ENCODE results near the gene HBG2. TPM values are rescaled to one million over a fixed set of nuclear protein-coding genes. Genes with fewer than 3 reads are reported as not detected.

HBG2 gene
- total and polyA plus RNA-seq, 9 of the 15 experiments (the other 6 are each of a cell fraction or from before 2014, with no cell fraction given) = 1,626 to 58,619 (median 10,515) TPM

DNA sequence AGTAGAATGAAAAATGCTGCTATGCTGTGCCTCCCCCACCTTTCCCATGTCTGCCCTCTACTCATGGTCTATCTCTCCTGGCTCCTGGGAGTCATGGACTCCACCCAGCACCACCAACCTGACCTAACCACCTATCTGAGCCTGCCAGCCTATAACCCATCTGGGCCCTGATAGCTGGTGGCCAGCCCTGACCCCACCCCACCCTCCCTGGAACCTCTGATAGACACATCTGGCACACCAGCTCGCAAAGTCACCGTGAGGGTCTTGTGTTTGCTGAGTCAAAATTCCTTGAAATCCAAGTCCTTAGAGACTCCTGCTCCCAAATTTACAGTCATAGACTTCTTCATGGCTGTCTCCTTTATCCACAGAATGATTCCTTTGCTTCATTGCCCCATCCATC lies 30.1 kb upstream of the HBG2 start (continued):
- TF ChIP-seq, protein P1, sequence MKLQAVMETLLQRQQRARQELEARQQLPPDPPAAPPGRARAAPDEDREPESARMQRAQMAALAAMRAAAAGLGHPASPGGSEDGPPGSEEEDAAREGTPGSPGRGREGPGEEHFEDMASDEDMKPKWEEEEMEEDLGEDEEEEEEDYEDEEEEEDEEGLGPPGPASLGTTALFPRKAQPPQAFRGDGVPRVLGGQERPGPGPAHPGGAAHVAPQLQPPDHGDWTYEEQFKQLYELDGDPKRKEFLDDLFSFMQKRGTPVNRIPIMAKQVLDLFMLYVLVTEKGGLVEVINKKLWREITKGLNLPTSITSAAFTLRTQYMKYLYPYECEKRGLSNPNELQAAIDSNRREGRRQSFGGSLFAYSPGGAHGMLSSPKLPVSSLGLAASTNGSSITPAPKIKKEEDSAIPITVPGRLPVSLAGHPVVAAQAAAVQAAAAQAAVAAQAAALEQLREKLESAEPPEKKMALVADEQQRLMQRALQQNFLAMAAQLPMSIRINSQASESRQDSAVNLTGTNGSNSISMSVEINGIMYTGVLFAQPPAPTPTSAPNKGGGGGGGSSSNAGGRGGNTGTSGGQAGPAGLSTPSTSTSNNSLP (IDR thresholded peaks at IDR 0.05; ENCODE audit: borderline replicate concordance, low read depth, low read length) = 0 out of 2 replicates have a peak, but pooled peaks have one; percentile 43
- TF ChIP-seq NCOA1 (IDR thresholded peaks at IDR 0.05; ENCODE audit: low read depth) (peak; percentile 63; the same call in 1 of the 2 replicates), DPF2 (IDR thresholded peaks at IDR 0.05) (peak; percentile 73), HSF4 (CRISPR knock-in tag; IDR thresholded peaks at IDR 0.05; ENCODE audit: borderline replicate concordance) (peak; percentile 58; the same call in 1 of the 2 replicates), CC2D1A (IDR thresholded peaks at IDR 0.05) (peak; percentile 69; the same call in 1 of the 2 replicates), RCOR1 (IDR thresholded peaks at IDR 0.05; ENCODE audit: borderline replicate concordance in 1 of 2, low read depth in 2 of 2, low read length in 2 of 2) (peak in 1 of 2 experiments; percentile 71; a peak in 3 of 4 replicates), EGR1 (conservative IDR thresholded peaks at IDR 0.05) (0 out of 2 replicates have a peak, but pooled peaks have one; percentile 4), RNF2 (IDR thresholded peaks at IDR 0.05) (peak; percentile 20; the same call in 1 of the 2 replicates), NR2C2 (CRISPR knock-in tag; IDR thresholded peaks at IDR 0.05) (no peak), NR2C2 (tag; IDR thresholded peaks at IDR 0.05) (0 out of 2 replicates have a peak, but pooled peaks have one; percentile 18), GATA2 (CRISPR knock-in tag; IDR thresholded peaks at IDR 0.05) (peak; percentile 62; the same call in 1 of the 2 replicates), CREM (IDR thresholded peaks at IDR 0.05; ENCODE audit: low read depth) (peak; percentile 53), SMARCE1 (IDR thresholded peaks at IDR 0.05) (peak; percentile 33; the same call in 1 of the 2 replicates), TAL1 (IDR thresholded peaks at IDR 0.05) (peak; percentile 89; the same call in 1 of the 2 replicates), PYGO2 (tag; IDR thresholded peaks at IDR 0.05) (no peak), BCOR (IDR thresholded peaks at IDR 0.05) (0 out of 2 replicates have a peak, but pooled peaks have one; percentile 14)
- TF ChIP-seq, protein P2, sequence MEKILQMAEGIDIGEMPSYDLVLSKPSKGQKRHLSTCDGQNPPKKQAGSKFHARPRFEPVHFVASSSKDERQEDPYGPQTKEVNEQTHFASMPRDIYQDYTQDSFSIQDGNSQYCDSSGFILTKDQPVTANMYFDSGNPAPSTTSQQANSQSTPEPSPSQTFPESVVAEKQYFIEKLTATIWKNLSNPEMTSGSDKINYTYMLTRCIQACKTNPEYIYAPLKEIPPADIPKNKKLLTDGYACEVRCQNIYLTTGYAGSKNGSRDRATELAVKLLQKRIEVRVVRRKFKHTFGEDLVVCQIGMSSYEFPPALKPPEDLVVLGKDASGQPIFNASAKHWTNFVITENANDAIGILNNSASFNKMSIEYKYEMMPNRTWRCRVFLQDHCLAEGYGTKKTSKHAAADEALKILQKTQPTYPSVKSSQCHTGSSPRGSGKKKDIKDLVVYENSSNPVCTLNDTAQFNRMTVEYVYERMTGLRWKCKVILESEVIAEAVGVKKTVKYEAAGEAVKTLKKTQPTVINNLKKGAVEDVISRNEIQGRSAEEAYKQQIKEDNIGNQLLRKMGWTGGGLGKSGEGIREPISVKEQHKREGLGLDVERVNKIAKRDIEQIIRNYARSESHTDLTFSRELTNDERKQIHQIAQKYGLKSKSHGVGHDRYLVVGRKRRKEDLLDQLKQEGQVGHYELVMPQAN (IDR thresholded peaks at IDR 0.05; ENCODE audit: borderline replicate concordance) = no peak
- TF ChIP-seq, protein P3, sequence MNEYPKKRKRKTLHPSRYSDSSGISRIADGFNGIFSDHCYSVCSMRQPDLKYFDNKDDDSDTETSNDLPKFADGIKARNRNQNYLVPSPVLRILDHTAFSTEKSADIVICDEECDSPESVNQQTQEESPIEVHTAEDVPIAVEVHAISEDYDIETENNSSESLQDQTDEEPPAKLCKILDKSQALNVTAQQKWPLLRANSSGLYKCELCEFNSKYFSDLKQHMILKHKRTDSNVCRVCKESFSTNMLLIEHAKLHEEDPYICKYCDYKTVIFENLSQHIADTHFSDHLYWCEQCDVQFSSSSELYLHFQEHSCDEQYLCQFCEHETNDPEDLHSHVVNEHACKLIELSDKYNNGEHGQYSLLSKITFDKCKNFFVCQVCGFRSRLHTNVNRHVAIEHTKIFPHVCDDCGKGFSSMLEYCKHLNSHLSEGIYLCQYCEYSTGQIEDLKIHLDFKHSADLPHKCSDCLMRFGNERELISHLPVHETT (CRISPR knock-in tag; conservative IDR thresholded peaks at IDR 0.05 in 1 of 2, IDR thresholded peaks at IDR 0.05 in 1 of 2) = peak in 1 of 2 experiments; percentile 33; a peak in 1 of 4 replicates
